ENCODE measurements around the gene ACTRT3. TPM values are rescaled to one million over a fixed set of nuclear protein-coding genes. Genes with fewer than 3 reads are reported as not detected.

The ACTRT3 gene
- total RNA-seq, 4 donors from 2014 or later: 2.0 to 3.3 (median 3.0) TPM

DNA sequence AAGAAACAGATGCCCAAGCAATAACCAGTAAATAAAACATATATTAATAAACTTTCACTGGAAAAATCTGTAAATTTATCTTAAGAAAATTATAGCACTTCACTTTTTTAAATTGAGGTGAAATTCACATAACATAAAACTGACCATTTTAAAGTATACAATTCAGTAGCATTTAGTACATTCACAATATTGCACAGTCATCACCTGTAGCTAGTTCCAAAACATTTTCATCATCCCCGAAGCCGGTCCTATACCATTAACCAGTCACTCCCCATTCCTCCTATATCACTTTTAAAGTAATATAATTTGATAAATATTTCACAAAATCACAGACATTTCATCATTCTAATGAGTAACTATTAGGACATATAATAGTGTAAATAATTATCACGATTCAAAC, 35.3 kb upstream of the ACTRT3 start:
- Histone ChIP-seq H3K27ac (no peak overlapping the region), H3K36me3 (no peaks in the 10 kb centered on the region), H3K9me3 (no peaks in the 10 kb centered on the region), H3K27me3 (no peaks in the 10 kb centered on the region), H3K4me1 (no peaks in the 10 kb centered on the region), H3K4me3 (replicated peaks in 1 of 3) (no peak overlapping the region)
- TF ChIP-seq POLR2A (IDR thresholded peaks at IDR 0.05) (no peak), CTCF (IDR thresholded peaks at IDR 0.05) (no peak)
- 90 to 95% methylated on average over 3 of the region's 3 CpGs for WGBS, 2 donors
- no peak for DNase-seq
- intact Hi-C loops (cut with DNase I): no loop called here

- WGBS, 2 donors: 100% methylated on average over 1 of the region's 1 CpG
- intact Hi-C loops (cut with DNase I): no loop called here
- Histone ChIP-seq H3K27ac (no peak overlapping the region), H3K36me3 (peaks cover 0 to 11% of the 10 kb centered on the region in 2 donors), H3K27me3 (no peaks in the 10 kb centered on the region), H3K9me3 (no peaks in the 10 kb centered on the region), H3K4me1 (no peaks in the 10 kb centered on the region), H3K4me3 (replicated peaks in 1 of 3) (no peak overlapping the region)
- no peak for DNase-seq
- no peak for TF ChIP-seq POLR2A (IDR thresholded peaks at IDR 0.05)
- no peak for TF ChIP-seq CTCF (IDR thresholded peaks at IDR 0.05)
These were observed 23.0 kb upstream of the ACTRT3 start for GRCh38 chr3:169792359-169792758.

DNA sequence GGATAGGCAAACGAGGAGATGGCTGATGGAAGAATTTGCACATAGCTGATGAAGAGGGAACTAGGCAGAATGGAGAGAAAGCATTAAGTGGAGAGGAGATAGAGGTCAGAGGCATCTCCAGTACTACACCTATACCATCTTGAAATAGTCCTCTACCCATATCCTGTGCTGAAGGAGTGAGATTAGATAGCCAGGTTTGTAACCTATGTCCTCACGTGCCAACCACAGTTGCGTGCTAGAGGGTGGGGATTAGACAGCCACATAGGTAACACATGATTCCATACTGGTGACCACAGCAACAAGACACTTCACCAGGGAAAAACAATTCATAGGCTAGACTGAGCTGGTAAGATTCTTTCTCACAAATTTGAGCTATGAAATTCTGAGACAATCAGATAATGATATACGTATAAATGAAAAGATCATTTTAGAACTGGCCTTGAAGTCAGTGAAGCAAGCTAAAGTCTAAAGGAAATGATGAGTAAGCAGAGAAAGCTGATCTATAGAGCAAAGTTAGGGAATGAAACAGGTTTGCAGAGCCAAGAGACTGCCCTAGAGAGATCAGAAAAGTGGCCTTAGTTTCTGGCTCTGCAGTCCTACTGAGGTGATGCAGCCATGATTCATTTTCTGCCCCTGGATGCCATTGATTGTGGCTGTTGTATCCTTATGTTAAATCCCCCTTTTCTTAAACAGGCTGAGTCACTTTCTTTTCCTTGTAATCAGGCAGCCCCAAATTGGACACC, 21.5 kb upstream of the ACTRT3 start:
- intact Hi-C loops (cut with DNase I): no loop called here
- Histone ChIP-seq H3K27ac (no peak overlapping the region), H3K4me1 (no peaks in the 10 kb centered on the region), H3K9me3 (no peaks in the 10 kb centered on the region), H3K4me3 (replicated peaks in 1 of 3) (no peak overlapping the region), H3K27me3 (no peaks in the 10 kb centered on the region), H3K36me3 (peaks cover 8 to 20% of the 10 kb centered on the region in 2 donors)
- WGBS, 2 donors: 94 to 95% methylated on average over 4 of the region's 4 CpGs
- no peak for DNase-seq
- no peak for TF ChIP-seq CTCF (IDR thresholded peaks at IDR 0.05)

DNA sequence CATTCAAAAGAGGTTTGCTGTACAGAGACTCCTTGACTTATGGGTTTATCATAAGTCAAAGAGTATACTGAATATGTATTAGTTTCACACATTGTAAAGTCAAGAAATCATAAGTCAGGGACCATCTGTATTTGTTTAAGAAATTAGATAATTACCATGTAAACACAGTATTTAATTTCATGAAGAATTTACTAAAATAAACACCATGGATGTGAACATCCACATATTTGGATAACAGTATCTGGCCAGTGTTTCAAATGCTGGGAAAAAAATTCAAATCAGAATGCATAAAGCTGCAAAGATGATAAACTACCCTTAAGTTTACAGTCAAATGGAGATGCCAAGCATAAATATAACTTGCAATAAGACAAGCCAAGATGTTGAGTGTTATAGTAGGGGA, 20.9 kb upstream of the ACTRT3 start:
- peaks cover 15 to 26% of the 10 kb centered on the region in 2 donors for H3K36me3 ChIP-seq
- H3K4me1 ChIP-seq: no peaks in the 10 kb centered on the region
- intact Hi-C loops (cut with DNase I): no loop called here
- no peak overlapping the region for H3K27ac ChIP-seq
- no peaks in the 10 kb centered on the region for H3K27me3 ChIP-seq
- H3K4me3 ChIP-seq (replicated peaks in 1 of 3): no peak overlapping the region
- H3K9me3 ChIP-seq: no peaks in the 10 kb centered on the region
- no peak for TF ChIP-seq CTCF (IDR thresholded peaks at IDR 0.05)
- no peak for TF ChIP-seq POLR2A (IDR thresholded peaks at IDR 0.05)
- no peak for DNase-seq

DNA sequence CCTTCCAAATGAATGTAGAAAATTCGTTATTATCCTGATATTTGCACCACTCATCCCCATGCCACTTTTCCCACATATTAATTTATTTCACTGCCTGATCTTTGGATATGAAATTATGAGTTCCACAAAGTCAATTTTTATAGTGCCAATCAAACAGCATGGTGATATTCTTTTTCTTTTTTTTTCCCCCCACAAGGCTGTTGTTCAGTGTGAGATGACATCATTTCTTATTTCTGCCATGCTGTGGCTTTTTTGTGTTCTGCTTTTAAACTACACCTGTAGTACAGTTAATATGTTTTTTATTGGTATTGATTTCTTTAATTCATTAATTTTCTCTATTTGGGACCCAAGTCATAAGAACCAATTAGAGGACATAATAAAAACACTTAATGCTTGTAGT, 18.4 kb upstream of the ACTRT3 start:
- Histone ChIP-seq H3K4me3 (replicated peaks in 1 of 3) (no peak overlapping the region), H3K27ac (no peak overlapping the region), H3K36me3 (peaks cover 20 to 30% of the 10 kb centered on the region in 2 donors), H3K9me3 (no peaks in the 10 kb centered on the region), H3K27me3 (no peaks in the 10 kb centered on the region), H3K4me1 (no peaks in the 10 kb centered on the region)
- DNase-seq: no peak
- intact Hi-C loops (cut with DNase I): no loop called here
- TF ChIP-seq POLR2A (IDR thresholded peaks at IDR 0.05) (no peak), CTCF (IDR thresholded peaks at IDR 0.05) (no peak)
- WGBS, 2 donors: 89 to 96% methylated on average over 1 of the region's 1 CpG

All from thyroid gland (tissue), 4 donors.